ENCODE results near the gene CBX8. TPM values are rescaled to one million over a fixed set of nuclear protein-coding genes. Genes with fewer than 3 reads are reported as not detected.
"Not testable (repeated sequence)": the region's sequence is repeated elsewhere in the genome, so short reads cannot be mapped to it uniquely, and the experiment has no call there.

Gene CBX8
- polyA plus RNA-seq, 4 donors, result 11.5 to 17.5 (median 13.4) TPM

DNA sequence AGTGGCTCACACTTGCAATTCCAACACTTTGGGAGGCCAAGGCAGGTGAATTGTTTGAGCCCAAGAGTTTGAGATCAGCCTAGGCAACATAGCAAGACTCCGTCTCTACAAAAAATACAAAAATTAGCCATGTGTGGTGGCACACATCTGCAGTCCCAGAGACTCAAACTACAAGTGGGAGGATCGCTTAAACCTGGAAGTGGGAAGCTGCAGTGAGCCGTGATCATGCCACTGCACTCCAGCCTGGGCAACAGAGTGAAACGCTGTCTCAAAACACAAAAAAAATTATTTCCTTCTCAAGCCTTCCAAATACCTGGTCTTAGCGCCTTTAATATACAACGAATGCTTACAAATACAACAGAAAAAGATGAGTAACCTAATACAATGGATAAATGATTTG is 38.6 kb downstream of the CBX8 start:
- DNase-seq (ENCODE audit: low read depth in 4 of 4, low spot score in 2 of 4), result no peak

- DNase-seq (ENCODE audit: low read depth in 4 of 4, low spot score in 2 of 4), result no peak
These were observed 39.6 kb downstream of the CBX8 start for GRCh38 chr17:79757140-79757745.

- no peak for DNase-seq (ENCODE audit: low read depth in 4 of 4, low spot score in 2 of 4)
These were observed 41.3 kb downstream of the CBX8 start for GRCh38 chr17:79755591-79755990.

DNA sequence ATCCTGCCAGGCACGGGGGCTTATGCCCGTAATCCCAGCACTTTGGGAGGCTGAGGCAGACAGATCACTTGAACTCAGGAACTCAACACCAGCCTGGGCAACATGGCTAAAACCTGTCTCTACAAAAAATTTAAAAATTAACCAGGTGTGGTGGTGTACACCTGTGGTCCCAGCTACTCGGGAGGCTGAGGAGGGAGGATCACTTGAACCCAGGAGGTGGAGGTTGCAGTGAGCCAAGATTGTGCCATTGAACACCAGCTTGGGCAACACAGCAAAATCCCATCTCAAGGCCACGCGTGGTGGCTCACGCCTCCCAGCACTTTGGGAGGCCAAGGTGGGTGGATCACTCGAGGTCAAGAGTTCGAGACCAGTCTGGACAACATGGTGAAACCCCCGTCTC is 42.0 kb downstream of the CBX8 start:
- DNase-seq (ENCODE audit: low read depth in 4 of 4, low spot score in 2 of 4), result not testable (repeated sequence)

DNA sequence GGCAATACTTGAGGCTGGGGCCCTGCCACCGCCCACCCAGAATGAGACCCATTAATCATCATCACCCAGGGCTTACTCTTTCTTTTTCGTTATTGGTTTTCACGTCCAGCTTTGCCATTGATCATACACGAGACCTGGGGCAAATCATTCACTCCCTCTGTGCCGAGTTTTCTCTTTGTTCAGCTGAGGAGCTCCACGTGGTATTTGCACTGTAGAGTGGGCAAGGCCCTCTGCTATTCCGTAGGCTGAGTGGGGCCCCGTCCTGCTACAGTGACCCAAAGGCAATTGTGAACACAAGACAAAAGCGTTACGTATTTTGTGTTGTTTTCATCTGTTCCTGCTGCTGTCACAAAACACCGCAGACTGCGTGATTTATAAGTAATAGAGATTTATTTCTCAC is 42.5 kb downstream of the CBX8 start:
- no peak for DNase-seq (ENCODE audit: low read depth in 4 of 4, low spot score in 2 of 4)

DNA sequence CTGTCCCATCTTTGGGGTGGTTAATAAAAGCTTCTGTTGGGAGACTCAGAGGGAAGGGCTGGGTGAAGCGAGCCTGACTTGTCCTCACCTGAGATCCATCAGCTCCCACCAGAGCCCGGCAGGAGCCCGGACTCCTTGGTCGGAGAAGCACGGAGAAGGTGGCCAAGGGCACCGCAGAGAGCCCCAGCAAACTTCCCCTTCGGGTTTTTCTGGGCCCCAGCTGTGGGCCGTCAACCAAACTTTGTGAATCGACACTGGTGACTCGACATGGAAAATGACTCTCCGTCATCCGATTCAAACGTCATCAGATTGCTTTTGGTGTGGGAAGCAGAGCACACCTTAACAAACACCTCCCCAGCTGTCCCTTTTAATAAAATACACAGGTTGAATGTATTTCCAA is 44.7 kb downstream of the CBX8 start:
- no peak for DNase-seq (ENCODE audit: low read depth in 4 of 4, low spot score in 2 of 4)

- no peak for DNase-seq (ENCODE audit: low read depth in 4 of 4, low spot score in 2 of 4)
These were observed 46.0 kb downstream of the CBX8 start for GRCh38 chr17:79750650-79751545.

DNA sequence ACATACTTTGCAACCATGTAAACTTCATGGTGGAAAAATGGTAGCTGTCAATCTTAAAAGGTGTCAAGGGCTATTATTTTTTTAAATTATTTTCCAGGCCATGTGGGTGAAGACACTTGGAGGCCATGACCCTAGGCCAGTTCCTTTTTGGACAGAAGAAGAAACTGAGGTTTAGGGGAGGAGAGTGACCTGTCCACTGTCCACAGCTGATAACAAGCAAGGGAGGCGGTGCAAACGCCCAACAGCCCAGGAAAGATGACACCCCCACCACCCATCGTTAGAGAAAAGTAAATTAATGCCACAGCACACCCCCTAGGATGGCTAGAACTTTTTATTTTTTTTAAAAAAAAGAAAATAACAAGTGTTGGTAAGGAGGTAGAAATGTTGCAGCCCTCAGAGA is 46.9 kb downstream of the CBX8 start:
- no peak for DNase-seq (ENCODE audit: low read depth in 4 of 4, low spot score in 2 of 4)

- no peak for DNase-seq (ENCODE audit: low read depth in 4 of 4, low spot score in 2 of 4)
These were observed 47.6 kb downstream of the CBX8 start for GRCh38 chr17:79749156-79749815.

DNA sequence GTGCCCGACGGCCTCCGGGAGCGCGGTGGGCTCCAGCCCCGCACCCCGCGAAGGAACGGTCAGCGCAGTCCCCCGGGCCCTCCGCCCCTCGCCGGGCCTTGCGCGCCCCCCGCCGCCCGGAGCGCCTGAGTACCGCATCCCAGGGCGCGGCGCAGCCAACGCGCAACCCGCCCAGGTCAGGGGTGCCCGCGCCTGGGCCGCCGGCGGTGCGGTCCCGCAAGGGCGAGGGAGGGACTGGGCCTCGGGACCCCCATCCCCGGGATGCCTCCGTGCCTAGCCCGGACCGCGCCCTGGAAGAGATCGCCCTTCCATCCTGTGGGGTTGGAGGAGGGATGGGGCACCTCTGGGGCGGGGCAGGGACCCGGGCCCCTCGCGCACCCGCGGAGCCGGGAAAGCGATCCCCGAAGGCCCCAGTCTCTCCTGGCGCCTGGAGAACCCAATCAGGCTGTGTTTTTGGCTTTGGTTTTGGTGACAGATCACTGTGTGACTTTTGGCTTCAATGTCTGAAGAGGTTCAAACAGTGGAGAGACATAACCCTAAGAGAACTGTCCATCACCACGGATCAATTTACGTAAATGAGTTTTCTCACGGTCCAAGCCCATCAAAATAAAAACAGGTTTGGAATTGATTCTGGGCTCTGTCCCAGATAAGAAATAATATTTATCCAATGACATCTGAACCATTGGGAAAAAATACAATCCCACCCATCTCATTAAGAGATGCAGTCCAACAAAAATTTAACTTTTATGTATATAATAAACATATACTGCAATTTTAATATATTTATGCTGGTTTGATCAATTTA is 48.4 kb downstream of the CBX8 start:
- DNase-seq (ENCODE audit: low read depth in 4 of 4, low spot score in 2 of 4), result no peak

GRCh38 chr17:79747508-79748294 is 49.2 kb downstream of the CBX8 start:
- DNase-seq (ENCODE audit: low read depth in 4 of 4, low spot score in 2 of 4), result no peak

GRCh38 chr17:79746889-79747507 is 49.9 kb downstream of the CBX8 start:
- DNase-seq (ENCODE audit: low read depth in 4 of 4, low spot score in 2 of 4), result no peak

DNA sequence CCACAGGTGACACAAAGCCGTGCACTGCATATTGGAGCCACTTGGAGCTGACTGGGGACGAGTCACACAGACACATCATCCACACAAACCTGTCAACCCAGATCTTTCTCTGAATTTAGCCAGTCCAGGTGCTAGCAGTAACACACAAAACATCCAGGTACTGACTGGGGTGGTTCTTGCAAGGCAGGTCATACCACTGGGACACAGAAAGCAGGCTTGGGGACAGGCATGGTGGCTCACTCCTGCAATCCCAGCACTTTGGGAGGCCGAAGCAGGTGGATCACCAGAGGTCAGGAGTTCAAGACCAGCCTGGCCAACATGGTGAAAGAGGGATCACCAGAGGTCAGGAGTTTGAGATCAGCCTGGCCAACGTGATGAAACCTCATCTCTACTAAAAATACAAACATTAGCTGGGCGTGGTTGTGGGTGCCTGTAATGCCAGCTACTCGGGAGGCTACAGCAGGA is 51.2 kb downstream of the CBX8 start:
- no peak for DNase-seq (ENCODE audit: low read depth in 4 of 4, low spot score in 2 of 4)

GRCh38 chr17:79743614-79744013 is 53.3 kb downstream of the CBX8 start:
- DNase-seq (ENCODE audit: low read depth in 4 of 4, low spot score in 2 of 4), result no peak

DNA sequence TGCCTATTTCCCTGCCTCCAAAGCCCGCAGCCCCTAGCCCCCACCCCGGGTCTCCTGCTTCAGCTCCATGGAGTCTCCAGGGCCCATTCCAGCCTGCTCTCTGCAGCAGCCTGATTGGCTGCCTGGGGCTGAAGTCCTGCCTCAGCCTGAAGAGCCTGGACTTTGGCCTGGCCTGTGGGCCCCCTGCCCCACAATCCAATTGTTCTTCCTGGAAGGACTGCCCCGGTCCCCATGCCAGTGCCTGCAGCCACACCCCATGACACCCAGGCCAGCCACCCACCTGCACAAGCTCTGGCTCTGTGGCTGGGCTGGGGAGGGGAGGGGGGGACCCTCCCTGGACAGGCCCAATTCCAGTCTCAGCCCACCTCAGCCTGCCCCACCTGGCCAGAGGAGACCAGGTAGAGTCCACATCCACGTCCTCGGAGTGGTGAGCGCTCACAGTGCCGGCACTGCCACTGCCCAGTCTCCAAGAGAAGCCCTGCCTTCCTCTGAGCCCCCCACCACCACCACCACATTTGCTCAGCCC is 53.9 kb downstream of the CBX8 start:
- no peak for DNase-seq (ENCODE audit: low read depth in 4 of 4, low spot score in 2 of 4)

DNA sequence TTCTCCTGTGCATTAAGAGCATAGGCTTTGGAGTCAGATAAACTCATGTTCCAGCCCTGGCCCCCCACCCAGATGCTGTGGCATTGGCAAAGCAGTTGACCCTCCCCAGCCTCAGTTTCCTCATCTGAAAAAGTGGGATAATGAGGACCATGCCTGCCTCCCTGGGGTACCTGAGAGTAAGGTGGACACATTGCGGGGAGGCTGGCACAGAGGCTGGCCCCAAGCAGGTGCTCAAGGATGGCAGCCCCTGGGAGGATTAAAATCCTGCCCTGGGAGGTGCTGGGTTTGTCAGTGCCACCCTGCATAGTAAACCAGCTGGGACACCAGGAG is 54.3 kb downstream of the CBX8 start:
- no peak for DNase-seq (ENCODE audit: low read depth in 4 of 4, low spot score in 2 of 4)

Data from left renal cortex interstitium (tissue), 4 donors.